Stomach (tissue), 4 donors: Measurements from ENCODE around the gene FGGY.

ENCODE experiments used
- CTCF ChIP-seq, 7 experiments: fragments of 450-650 bp in 4 of 7; fragments of 200-600 bp in 3 of 7; sonication (generic) in 3 of 7; IDR thresholded peaks; one replicate each; pipeline ENCODE4 v1.5.1; 2016 to 2019; ENCODE audit warnings: antibody characterized with exemption in 7 of 7, control low read depth in 2 of 7, mild to moderate bottlenecking in 1 of 7
- EP300 ChIP-seq: sonication (generic); formaldehyde crosslinking; IDR thresholded peaks from one replicate; pipeline ENCODE4 v1.6.1; 2017; ENCODE audit warnings: antibody characterized with exemption
- POLR2AphosphoS5 ChIP-seq, 3 donors: sonication (generic); formaldehyde crosslinking; IDR thresholded peaks; one replicate each; pipeline ENCODE4 v1.6.1; 2016; ENCODE audit warnings: antibody characterized with exemption in 3 of 3

GRCh38 chr1:59617434-59617833 is 320.5 kb downstream of the FGGY start:
- TF ChIP-seq CTCF (IDR thresholded peaks at IDR 0.05) (no peak), EP300 (no peak), POLR2AphosphoS5 (IDR thresholded peaks at IDR 0.05) (no peak)
